Common myeloid progenitor, CD34-positive (primary cell): ENCODE data around the gene PAFAH1B1.

Source experiments
- CTCF ChIA-PET: fragments of 350-600 bp; sonication (Branson Sonifier 250); formaldehyde crosslinking; loops from one replicate; lab custom pipeline; 2021; ENCODE audit warnings: antibody characterized with exemption; lab: Charles Lee
- POLR2A ChIA-PET: fragments of 350-600 bp; sonication (Branson Sonifier 250); formaldehyde crosslinking; loops from one replicate; lab custom pipeline; 2021; ENCODE audit warnings: antibody characterized with exemption; lab: Charles Lee
- DNase-seq, 3 donors: peaks; one replicate each; pipeline versions ENCODE4 v3.0.0 to v3.0.0-alpha.2; 2013
- H3K27ac ChIP-seq, 2 experiments: 1 replicate in 1 of 2; 2 replicates in 1 of 2; pipeline ENCODE4 v1.7.0; 2013; ENCODE audit warnings: inconsistent platforms in 2 of 2, low read length in 2 of 2, mild to moderate bottlenecking in 2 of 2, low read depth in 1 of 2, moderate library complexity in 1 of 2; ENCODE audit not compliant: severe bottlenecking in 2 of 2, insufficient read depth in 1 of 2, poor library complexity in 1 of 2
- H3K27me3 ChIP-seq, 5 experiments: replicated peaks in 2 of 5; 1 replicate in 3 of 5; 2 replicates in 2 of 5; pipeline versions ENCODE4 v1.6.1 to v1.7.0; 2013; ENCODE audit warnings: low read length in 4 of 5, mild to moderate bottlenecking in 2 of 5, moderate library complexity in 2 of 5, inconsistent platforms in 1 of 5; ENCODE audit not compliant: insufficient read depth in 5 of 5, control insufficient read depth in 4 of 5
- H3K36me3 ChIP-seq, 4 experiments: 1 replicate in 2 of 4; 2 replicates in 2 of 4; pipeline versions ENCODE4 v1.6.1 to v1.7.0; 2013; ENCODE audit warnings: low read length in 3 of 4, control low read depth in 1 of 4, mild to moderate bottlenecking in 1 of 4; ENCODE audit not compliant: control insufficient read depth in 4 of 4, insufficient read depth in 4 of 4
- H3K4me1 ChIP-seq, 4 experiments: 1 replicate in 3 of 4; 2 replicates in 1 of 4; pipeline versions ENCODE4 v1.6.1 to v1.7.1; 2013; ENCODE audit warnings: low read length in 3 of 4, mild to moderate bottlenecking in 3 of 4, control low read depth in 1 of 4, inconsistent platforms in 1 of 4, moderate library complexity in 1 of 4; ENCODE audit not compliant: control insufficient read depth in 4 of 4, insufficient read depth in 4 of 4; ENCODE audit errors: control extremely low read depth in 1 of 4
- H3K4me3 ChIP-seq, 7 experiments: 1 replicate in 4 of 7; 2 replicates in 3 of 7; pipeline versions ENCODE4 v1.5.1 to v1.7.0; 2013; ENCODE audit warnings: mild to moderate bottlenecking in 7 of 7, low read length in 6 of 7, moderate library complexity in 6 of 7, inconsistent platforms in 2 of 7, low read depth in 2 of 7, control low read depth in 1 of 7; ENCODE audit not compliant: insufficient read depth in 4 of 7, control insufficient read depth in 1 of 7; ENCODE audit errors: extremely low read depth in 1 of 7
- H3K9me3 ChIP-seq, 5 experiments: 1 replicate in 4 of 5; 2 replicates in 1 of 5; pipeline versions ENCODE4 v1.6.1 to v1.7.1; 2013; ENCODE audit warnings: low read length in 4 of 5, mild to moderate bottlenecking in 2 of 5, inconsistent platforms in 1 of 5, low read depth in 1 of 5, moderate library complexity in 1 of 5; ENCODE audit not compliant: control insufficient read depth in 4 of 5, insufficient read depth in 2 of 5; ENCODE audit errors: control extremely low read depth in 1 of 5
- WGBS: methylation state at CpG from one replicate; pipeline ENCODE4 v1.1.5; 2013; ENCODE audit not compliant: insufficient coverage; 5-methylcytosine and 5-hydroxymethylcytosine counted together

Gene PAFAH1B1

DNA sequence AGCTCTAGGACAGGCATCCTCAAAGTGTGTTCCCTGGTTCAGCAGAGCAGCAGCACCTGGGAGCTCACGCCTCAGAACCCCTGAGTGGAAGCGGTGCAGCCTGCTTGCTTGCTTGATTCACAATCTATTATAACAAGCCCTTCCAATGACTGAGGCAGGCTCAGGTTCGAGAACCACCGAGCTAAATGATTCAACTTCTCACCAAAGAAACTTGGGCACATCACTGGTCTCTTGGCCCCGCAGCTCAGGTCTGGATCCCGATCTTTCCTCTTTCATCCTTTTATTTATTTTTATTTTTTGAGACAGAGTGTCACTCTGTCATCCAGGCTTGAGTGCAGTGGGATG is 93.6 kb downstream of the PAFAH1B1 start:
- no peaks in the 10 kb centered on the region for H3K27me3 ChIP-seq
- POLR2A ChIA-PET = no interaction called here
- 98% methylated on average over 6 of the region's 6 CpGs for WGBS

DNA sequence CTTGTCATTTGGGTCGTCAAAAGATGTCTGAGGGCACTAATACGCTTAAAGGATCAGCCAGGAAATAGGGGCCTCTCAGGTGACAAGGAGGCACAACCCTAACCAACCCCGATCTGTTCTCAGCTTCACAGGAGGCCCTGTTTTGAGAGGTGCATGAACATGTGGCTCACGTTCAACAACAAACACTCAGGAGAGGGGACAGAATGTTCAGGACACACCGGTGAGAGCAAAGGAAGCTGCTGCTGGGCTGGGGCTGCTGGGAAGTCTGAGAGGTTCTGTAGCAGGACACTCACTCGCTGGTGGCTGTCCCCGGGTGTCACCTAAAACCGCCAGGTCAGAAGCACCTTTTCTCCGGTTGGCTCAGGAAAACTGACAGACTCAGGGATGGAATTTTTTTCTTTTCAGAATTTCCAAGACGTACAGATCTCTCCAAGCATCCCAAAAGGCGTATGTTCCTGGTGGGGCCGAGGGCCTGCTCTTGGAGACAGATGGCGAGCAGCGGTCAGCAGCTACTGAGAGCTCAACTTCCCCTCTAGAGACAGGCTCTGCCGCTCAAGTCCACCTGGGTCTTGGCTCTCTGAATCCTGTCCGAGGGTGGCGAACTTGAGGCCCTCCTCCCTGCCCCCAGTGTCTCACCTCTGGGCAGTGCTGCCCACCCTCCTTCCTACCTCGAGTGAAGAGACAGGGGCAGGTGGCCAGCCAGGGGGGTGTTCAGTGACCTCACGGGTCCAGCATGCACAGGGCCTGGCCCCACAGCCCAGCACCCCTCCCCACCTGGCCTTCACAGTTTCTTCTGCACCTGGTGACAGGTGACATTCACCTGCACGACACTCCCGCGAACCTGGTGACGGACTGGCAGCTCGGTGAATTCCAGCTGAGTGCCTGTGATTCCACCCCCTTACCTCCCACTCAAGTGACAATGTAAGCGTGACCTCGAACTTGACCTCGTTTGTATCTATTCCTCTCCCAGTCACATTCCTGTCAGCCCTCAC is 95.2 kb downstream of the PAFAH1B1 start:
- no peaks in the 10 kb centered on the region for H3K4me1 ChIP-seq
- POLR2A ChIA-PET = no interaction called here
- no peak for DNase-seq
- 96% methylated on average over 24 of the region's 27 CpGs for WGBS
- H3K9me3 ChIP-seq = no peaks in the 10 kb centered on the region
- H3K27ac ChIP-seq = no peak overlapping the region
- H3K27me3 ChIP-seq = no peaks in the 10 kb centered on the region
- CTCF ChIA-PET = no interaction called here
- H3K36me3 ChIP-seq = peaks cover 7 to 59% (median 28%) of the 10 kb centered on the region in 4 experiments
- no peak overlapping the region for H3K4me3 ChIP-seq

More for the DNA sequence above, 93.6 kb downstream of the PAFAH1B1 start:
- Histone ChIP-seq H3K27ac (no peak overlapping the region), H3K9me3 (no peaks in the 10 kb centered on the region), H3K4me3 (no peak overlapping the region), H3K36me3 (peaks cover 4 to 55% (median 27%) of the 10 kb centered on the region in 4 experiments), H3K4me1 (no peaks in the 10 kb centered on the region)
- CTCF ChIA-PET = interaction anchor here (1.3 to 1.7 kb wide), 2 partner anchors 11 to 13 kb away, joined by 4 to 7 read pairs; no protein-coding TSS in a partner anchor
- DNase-seq = no peak

DNA sequence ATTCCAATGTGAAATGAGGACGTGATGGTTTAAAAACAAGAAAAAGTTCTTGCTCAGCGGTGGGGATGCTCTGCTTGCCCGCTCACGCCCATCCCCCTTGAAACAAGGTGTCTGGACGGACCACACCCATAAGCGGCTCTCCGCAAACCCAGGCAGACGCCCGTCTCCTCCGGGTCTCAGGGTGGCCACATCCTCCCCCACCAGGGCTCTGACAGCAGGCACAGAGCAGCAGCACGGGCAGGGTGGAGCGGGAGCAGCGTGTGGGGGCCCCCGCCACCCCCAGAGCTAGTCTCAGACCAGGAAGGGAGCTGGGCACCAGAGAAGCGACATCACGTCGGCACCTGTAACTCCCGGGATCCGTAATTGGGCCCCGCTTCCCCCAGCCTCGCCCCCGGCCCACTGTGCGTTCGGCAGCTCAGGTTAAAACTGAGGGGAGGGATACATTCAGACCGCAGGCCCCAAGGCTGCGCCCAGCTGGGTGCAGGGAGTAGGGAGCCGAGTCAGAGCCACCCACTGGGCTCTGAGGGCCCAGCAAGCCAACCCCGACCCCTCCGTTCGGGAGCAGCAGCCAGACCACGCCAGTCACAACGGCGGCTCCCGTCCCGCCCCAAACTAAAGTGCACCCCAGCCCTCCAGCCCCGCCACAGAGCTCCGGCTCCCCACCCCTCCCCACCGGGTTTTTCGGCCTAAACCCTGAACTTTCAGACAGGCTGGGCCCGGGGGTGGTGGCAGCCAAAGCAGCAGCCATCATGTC is 96.1 kb downstream of the PAFAH1B1 start:
- Histone ChIP-seq H3K9me3 (no peaks in the 10 kb centered on the region), H3K27ac (no peak overlapping the region), H3K27me3 (no peaks in the 10 kb centered on the region), H3K4me1 (no peaks in the 10 kb centered on the region), H3K36me3 (peaks cover 3 to 59% (median 28%) of the 10 kb centered on the region in 4 experiments), H3K4me3 (no peak overlapping the region)
- DNase-seq = no peak
- WGBS = 93% methylated on average over 36 of the region's 40 CpGs
- CTCF ChIA-PET = no interaction called here
- POLR2A ChIA-PET = no interaction called here

DNA sequence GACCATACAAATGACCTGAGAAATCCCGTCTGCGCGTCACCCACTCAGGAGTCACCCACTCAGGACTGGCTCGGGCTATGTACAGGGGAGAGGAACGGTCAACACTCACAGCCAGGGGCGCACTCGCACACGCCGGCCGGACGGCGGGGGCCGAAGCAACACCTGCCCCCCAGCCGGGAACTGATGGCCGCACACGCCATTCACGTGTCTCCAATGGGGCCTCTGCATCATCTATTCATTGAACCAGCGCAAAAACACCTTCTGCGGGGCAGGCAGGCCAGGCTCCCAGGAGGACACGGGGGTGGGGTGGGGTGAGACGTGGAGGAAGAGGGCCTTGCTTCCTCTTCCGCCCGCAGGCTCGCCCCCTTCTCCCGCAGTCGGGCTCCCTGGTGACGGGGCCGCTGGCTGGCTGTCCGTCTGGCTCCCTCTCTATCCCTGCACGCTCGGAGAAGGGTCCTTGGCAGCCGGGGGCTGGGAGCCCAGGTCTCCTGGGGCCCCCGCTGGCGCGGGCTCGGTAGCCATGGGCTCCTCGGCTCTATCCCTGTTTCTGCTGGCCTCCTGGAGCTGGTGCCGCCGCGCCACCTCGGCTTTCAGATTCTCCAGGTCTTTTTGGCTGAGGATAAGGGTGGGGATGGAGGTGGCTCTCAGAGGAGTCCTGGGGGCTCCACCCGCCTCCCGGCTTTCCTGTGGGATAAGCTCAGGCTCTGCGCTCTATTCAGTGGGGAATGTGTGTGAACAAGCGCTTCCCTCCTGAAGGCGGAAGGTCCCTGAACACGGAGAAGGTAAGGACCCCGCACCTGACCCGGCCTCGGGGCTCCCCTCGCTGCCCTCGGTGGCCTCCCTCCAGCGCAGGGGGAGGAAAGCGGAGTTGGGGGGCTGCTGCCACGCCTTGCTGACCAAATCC is 97.0 kb downstream of the PAFAH1B1 start:
- ChIA-PET POLR2A (no interaction called here), CTCF (no interaction called here)
- Histone ChIP-seq H3K27me3 (no peaks in the 10 kb centered on the region), H3K4me3 (no peak overlapping the region), H3K27ac (no peak overlapping the region), H3K36me3 (peaks cover 3 to 62% (median 31%) of the 10 kb centered on the region in 4 experiments), H3K4me1 (no peaks in the 10 kb centered on the region), H3K9me3 (no peaks in the 10 kb centered on the region)
- no peak for DNase-seq
- 94% methylated on average over 23 of the region's 55 CpGs for WGBS

DNA sequence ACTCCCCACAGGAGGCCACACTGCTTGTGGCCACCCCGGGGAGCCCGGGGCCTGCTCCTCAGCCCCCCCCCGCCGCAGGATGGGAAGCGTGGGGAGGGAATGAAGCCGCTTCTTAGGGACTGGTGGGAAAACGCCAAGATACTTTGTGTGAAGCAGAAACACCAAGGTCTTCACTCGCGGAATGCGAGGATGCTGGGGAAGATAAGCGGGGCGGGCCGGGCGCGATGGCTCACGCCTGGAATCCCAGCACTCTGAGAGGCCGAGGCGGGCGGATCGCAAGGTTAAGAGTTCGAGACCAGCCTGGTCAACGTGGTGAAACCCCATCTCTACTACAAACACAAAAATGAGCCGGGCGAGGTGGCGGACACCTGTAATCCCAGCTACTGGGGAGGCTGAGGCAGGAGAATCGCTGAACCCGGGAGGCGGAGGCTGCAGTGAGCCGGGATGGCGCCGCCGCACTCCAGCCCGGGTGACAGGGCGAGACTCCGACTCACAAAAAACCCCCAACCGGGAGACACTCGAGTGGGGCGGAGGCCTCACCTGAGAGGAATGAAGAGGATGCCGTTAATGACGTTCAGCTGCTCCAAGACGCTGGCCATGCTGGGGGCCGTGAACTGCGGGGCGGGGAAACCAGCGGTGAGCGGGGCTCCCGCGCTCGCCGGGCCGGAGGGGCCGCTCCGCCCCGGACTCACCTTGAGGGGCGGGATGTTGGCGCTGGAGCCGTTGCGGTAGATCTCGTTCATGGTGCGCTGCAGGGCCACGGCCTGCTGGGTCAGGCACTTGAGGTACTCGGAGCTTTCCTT is 97.8 kb downstream of the PAFAH1B1 start:
- Histone ChIP-seq H3K36me3 (peaks cover 3 to 71% (median 36%) of the 10 kb centered on the region in 4 experiments), H3K27ac (no peak overlapping the region), H3K4me1 (no peaks in the 10 kb centered on the region), H3K4me3 (no peak overlapping the region), H3K9me3 (no peaks in the 10 kb centered on the region), H3K27me3 (no peaks in the 10 kb centered on the region)
- POLR2A ChIA-PET = no interaction called here
- no peak for DNase-seq
- CTCF ChIA-PET = no interaction called here
- WGBS = 97% methylated on average over 49 of the region's 62 CpGs
